Renal cortical epithelial cell (primary cell): ENCODE measurements around the gene CRELD1. TPM values are rescaled to one million over a fixed set of nuclear protein-coding genes. Genes with fewer than 3 reads are reported as not detected.
"Not testable (repeated sequence)": the region's sequence is repeated elsewhere in the genome, so short reads cannot be mapped to it uniquely, and the experiment has no call there.

Experiments
- DNase-seq: peaks from one replicate; pipeline ENCODE4 v3.0.0-alpha.2; 2011; ENCODE audit warnings: low read depth
- total RNA-seq: library from RNA; depleted of rRNA; stranded (reverse); fragments of >200 nt; gene quantifications from 2 replicates; pipeline ENCODE4 v1.2.3, GENCODE V29; 2014

The CRELD1 gene
- total RNA-seq, 1 donor from 2014 or later = 74.2 TPM

DNA sequence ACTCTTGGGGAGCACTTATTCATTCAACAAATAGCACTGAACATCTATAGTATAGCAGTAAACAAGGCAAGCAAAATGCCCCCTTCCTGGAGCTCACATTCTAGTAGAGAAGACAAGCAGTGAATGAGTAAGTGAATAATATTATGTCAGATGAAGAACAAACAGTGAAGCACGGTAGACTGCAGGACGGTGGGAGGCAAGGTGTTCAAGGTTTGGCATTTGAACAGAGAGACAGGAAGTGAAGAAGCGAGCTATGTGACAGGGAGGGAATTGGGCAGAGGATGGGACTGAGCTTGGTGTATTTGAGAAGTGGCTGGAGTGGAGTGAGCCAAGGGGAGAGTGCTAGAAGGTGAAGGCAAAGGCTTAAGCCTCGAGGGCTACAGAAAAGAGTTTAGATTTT, 1.4 kb downstream of the CRELD1 start:
- DNase-seq = no peak

GRCh38 chr3:9935966-9936510, 2.4 kb downstream of the CRELD1 start:
- DNase-seq = no peak

- DNase-seq = no peak
Measured at GRCh38 chr3:9937486-9938238, 4.0 kb downstream of the CRELD1 start.

GRCh38 chr3:9938966-9939365, 5.3 kb downstream of the CRELD1 start:
- no peak for DNase-seq

DNA sequence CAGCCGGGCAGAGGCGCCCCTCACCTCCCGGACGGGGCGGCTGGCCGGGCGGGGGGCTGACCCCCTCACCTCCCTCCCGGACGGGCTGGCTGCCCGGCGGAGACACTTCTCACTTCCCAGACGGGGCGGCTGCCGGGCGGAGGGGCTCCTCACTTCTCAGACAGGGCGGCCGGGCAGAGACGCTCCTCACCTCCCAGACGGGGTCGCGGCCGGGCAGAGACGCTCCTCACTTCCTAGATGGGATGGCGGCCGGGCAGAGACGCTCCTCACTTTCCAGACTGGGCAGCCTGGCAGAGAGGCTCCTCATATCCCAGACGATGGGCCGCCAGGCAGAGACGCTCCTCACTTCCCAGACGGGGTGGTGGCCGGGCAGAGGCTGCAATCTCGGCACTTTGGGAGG, 6.3 kb downstream of the CRELD1 start:
- not testable (repeated sequence) for DNase-seq

DNA sequence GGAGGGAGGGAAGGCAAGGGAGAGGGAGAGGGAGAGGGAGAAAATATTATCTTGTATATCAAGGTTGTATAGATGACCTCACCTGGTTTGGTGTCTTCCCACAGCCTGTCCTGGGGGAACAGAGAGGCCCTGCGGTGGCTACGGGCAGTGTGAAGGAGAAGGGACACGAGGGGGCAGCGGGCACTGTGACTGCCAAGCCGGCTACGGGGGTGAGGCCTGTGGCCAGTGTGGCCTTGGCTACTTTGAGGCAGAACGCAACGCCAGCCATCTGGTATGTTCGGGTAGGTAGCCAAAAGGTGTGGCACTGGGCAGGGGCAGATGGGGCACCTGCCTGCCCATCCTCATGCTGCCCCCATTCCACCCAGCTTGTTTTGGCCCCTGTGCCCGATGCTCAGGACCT, 7.1 kb downstream of the CRELD1 start:
- DNase-seq = no peak

DNA sequence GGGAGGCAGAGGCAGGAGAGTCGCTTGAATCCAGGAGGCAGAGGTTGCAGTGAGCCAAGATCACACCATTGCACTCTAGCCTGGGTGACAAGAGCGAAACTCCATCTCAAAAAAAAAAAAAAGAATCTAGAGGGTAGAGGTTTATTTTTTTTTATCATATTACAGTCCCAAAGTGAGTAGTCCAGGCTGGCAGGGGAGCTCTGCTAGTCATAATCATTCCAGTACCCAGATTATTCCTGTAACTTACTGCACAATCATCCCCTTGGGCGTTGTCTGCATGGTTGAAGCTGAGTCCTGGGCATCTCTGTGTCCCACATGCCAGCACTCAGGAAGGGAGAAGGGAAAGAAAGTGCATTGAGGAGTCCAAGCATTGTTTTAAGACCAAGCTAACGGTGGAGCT, 8.5 kb downstream of the CRELD1 start:
- no peak for DNase-seq

- no peak for DNase-seq
Measured at GRCh38 chr3:9942934-9943690, 9.5 kb downstream of the CRELD1 start.

- no peak for DNase-seq
Measured at GRCh38 chr3:9944271-9944670, 10.6 kb downstream of the CRELD1 start.

DNA sequence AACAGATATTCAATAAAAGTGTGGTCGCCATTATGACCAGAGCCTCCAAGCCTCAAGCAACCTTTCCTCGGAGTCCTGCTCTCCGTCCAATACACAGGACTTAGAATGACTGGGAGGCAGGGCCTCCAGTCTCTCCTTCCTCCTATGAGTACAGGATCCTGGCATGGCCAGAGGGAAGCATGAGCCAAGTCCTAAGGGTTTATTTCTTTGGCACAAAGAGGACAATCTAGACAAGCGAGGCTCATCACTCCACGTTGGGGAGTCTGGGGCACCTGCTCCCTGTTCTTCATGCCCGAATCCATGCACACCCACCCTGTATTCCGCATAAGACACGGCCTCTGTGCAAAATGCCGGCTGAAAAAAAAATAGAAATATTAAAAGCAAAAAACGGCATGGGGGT, 11.7 kb downstream of the CRELD1 start:
- DNase-seq = no peak

- peak; percentile 69 for DNase-seq
Measured at GRCh38 chr3:9946112-9947024, 12.7 kb downstream of the CRELD1 start.

- DNase-seq = peak; percentile 30
Measured at GRCh38 chr3:9947025-9947995, 13.7 kb downstream of the CRELD1 start.

DNA sequence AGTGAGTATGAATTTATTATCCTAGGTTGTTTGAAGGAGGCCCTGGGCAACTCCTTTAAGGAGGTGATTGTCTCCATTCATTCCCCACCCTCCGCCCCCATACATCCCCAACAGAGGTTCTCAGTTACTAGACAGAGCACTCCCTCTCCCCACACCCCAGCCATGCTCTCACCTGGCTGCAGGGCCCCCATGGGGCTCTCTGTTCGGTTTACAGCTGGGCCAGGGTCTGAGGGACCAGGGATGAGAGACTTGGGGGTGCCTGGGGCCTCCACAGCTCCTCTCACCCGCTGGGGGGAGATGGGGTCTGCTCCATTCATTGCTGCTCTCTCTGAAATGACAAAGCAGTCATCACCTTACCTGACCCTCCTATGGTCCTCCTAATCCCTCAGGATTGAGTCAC, 15.0 kb downstream of the CRELD1 start:
- no peak for DNase-seq

- no peak for DNase-seq
Measured at GRCh38 chr3:9949115-9949514, 15.5 kb downstream of the CRELD1 start.

DNA sequence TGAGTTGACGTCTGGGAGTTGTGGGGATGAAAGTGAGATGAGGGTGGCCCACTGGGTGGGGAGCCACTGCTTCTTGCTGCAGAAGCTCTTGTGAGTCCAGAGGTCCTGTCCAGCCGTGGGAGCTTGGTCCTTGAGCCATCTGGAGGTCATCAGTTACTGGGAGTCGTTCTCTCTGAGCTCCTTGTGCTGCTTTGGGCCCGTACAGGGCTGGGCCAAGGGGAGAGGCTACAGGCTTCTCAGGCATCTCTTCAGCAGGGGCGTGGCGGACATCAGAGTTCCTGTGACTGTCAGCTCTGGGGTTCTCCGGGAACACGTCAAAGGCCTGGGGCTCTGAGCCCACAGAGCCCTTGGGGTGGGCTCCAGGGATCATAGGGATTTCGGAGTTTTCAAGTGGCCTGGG, 16.0 kb downstream of the CRELD1 start:
- no peak for DNase-seq

- DNase-seq = no peak
Measured at GRCh38 chr3:9951126-9951525, 17.5 kb downstream of the CRELD1 start.

- DNase-seq = no peak
Measured at GRCh38 chr3:9951598-9951961, 17.9 kb downstream of the CRELD1 start.

DNA sequence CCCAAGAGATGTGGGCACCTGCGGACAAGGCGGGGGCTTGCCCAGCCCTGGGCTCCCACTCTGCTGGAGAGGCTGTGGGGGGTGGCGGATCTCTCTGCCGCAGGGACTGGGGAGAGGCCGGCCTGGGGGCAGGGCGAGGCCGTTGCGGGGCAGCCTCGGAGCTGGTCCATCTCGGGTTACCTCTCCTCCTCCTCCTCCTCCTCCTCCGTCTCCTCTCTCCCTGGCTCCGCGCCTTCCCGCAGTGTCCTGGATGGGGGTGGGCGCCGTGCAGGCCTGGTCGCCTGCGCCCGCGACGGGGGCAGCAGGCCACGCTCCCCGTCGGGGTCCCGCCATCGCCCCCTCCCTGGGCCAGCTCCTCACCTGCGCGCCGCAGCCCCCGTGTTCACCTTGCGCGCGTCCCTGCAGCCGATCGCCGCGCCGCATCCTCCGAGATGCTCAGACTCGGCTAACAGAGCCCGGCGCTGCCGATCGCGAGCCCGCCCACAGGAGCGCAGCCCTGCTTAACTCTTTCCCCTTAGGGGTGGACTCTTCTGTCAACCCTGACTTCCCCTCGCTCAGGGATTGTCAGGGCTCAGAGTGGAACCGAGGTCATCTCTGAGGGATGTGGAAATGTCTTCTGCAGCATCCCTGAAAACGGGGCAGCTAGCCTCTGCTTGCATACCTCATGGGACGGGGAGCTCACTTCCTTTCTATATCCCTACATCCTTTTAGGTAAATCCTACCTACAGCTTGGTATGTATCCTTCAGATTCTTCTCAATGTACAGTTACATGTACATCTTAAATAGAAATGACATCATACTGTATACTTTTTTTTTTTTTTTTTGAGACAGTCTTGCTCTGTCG, 18.6 kb downstream of the CRELD1 start, which contains the start of gene PRRT3:
PRRT3 (minus strand) TSS at position 447 of the 844 bp plus-strand sequence. CDS start 2,293 bp downstream, outside the sequence.
- no peak for DNase-seq

DNA sequence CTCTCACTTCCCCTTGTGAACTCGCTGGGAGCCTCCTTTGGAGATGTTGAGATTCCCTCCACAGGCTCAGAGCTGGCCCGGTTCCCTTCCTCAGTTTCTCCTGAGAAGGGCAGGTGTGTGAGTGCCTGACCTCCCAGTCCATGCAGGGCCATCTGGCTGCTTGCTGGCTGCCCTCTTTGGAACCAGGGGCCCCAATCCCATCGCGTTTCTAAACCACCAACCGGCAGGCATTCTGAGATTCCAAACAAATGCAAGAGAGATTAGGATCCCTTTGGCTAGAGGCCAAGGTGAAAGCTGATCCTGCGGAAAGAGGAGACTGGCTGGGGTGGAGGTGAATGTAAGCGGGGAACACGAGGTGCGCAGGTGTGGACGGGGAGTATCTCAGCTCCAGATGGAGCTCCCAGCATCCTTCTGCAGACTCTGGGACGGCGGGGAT, 21.5 kb downstream of the CRELD1 start:
- no peak for DNase-seq
